ENCODE data around the gene MAFG. TPM values are rescaled to one million over a fixed set of nuclear protein-coding genes. Genes with fewer than 3 reads are reported as not detected.

Gene MAFG
- total and polyA plus RNA-seq, 2 of the 13 experiments (the other 11 are each of a cell fraction or from before 2014, with no cell fraction given), result 14.5 to 20.0 TPM

DNA sequence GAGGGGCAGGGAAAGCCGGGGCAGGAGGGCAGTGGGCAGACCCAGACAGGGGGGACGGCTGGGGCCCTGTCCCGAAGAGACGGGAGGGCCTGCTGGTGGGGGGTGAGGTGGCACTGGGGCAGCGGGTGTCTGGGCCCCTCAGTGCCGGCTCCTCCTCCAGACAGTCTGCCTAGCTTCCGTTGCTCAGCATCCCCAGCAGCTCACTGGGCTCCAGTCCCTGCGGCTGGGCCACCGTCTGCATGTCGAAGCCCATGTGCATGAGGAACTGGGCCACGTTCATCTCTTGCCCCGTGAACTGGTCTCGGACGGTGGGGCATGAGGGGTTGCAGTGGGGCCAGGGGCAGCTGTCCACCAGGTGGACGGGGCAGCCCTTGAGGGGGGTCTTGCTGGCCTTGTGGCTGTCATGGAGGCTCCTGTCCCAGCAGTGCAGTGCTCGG lies 25.3 kb upstream of the MAFG start (continued):
- TF ChIP-seq ZNF350 (CRISPR knock-in tag; IDR thresholded peaks at IDR 0.05; ENCODE audit: borderline replicate concordance, low read depth) (0 out of 2 replicates have a peak, but pooled peaks have one; percentile 40), POLR2G (IDR thresholded peaks at IDR 0.05; ENCODE audit: low read depth, low read length) (peak; percentile 71), ZNF746 (CRISPR knock-in tag; IDR thresholded peaks at IDR 0.05) (peak; percentile 58; the same call in 1 of the 2 replicates), TGIF2 (CRISPR knock-in tag; IDR thresholded peaks at IDR 0.05) (peak; percentile 66; the same call in 1 of the 2 replicates), KAT7 (CRISPR knock-in tag; IDR thresholded peaks at IDR 0.05; ENCODE audit: borderline replicate concordance) (no peak), ZNF891 (CRISPR knock-in tag; IDR thresholded peaks at IDR 0.05) (peak; percentile 66; the same call in 1 of the 2 replicates)
- TF ChIP-seq, protein P1, sequence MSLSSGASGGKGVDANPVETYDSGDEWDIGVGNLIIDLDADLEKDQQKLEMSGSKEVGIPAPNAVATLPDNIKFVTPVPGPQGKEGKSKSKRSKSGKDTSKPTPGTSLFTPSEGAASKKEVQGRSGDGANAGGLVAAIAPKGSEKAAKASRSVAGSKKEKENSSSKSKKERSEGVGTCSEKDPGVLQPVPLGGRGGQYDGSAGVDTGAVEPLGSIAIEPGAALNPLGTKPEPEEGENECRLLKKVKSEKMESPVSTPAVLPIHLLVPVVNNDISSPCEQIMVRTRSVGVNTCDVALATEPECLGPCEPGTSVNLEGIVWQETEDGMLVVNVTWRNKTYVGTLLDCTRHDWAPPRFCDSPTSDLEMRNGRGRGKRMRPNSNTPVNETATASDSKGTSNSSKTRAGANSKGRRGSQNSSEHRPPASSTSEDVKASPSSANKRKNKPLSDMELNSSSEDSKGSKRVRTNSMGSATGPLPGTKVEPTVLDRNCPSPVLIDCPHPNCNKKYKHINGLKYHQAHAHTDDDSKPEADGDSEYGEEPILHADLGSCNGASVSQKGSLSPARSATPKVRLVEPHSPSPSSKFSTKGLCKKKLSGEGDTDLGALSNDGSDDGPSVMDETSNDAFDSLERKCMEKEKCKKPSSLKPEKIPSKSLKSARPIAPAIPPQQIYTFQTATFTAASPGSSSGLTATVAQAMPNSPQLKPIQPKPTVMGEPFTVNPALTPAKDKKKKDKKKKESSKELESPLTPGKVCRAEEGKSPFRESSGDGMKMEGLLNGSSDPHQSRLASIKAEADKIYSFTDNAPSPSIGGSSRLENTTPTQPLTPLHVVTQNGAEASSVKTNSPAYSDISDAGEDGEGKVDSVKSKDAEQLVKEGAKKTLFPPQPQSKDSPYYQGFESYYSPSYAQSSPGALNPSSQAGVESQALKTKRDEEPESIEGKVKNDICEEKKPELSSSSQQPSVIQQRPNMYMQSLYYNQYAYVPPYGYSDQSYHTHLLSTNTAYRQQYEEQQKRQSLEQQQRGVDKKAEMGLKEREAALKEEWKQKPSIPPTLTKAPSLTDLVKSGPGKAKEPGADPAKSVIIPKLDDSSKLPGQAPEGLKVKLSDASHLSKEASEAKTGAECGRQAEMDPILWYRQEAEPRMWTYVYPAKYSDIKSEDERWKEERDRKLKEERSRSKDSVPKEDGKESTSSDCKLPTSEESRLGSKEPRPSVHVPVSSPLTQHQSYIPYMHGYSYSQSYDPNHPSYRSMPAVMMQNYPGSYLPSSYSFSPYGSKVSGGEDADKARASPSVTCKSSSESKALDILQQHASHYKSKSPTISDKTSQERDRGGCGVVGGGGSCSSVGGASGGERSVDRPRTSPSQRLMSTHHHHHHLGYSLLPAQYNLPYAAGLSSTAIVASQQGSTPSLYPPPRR (CRISPR knock-in tag; IDR thresholded peaks at IDR 0.05; ENCODE audit: borderline replicate concordance), result 0 out of 2 replicates have a peak, but pooled peaks have one; percentile 21
- TF ChIP-seq, protein P2, sequence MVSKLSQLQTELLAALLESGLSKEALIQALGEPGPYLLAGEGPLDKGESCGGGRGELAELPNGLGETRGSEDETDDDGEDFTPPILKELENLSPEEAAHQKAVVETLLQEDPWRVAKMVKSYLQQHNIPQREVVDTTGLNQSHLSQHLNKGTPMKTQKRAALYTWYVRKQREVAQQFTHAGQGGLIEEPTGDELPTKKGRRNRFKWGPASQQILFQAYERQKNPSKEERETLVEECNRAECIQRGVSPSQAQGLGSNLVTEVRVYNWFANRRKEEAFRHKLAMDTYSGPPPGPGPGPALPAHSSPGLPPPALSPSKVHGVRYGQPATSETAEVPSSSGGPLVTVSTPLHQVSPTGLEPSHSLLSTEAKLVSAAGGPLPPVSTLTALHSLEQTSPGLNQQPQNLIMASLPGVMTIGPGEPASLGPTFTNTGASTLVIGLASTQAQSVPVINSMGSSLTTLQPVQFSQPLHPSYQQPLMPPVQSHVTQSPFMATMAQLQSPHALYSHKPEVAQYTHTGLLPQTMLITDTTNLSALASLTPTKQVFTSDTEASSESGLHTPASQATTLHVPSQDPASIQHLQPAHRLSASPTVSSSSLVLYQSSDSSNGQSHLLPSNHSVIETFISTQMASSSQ (IDR thresholded peaks at IDR 0.05; ENCODE audit: low read depth), result no peak
- TF ChIP-seq, protein P2 (CRISPR knock-in tag; IDR thresholded peaks at IDR 0.05; ENCODE audit: borderline replicate concordance), result no peak
- TF ChIP-seq, protein P3, sequence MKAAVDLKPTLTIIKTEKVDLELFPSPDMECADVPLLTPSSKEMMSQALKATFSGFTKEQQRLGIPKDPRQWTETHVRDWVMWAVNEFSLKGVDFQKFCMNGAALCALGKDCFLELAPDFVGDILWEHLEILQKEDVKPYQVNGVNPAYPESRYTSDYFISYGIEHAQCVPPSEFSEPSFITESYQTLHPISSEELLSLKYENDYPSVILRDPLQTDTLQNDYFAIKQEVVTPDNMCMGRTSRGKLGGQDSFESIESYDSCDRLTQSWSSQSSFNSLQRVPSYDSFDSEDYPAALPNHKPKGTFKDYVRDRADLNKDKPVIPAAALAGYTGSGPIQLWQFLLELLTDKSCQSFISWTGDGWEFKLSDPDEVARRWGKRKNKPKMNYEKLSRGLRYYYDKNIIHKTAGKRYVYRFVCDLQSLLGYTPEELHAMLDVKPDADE (CRISPR knock-in tag; IDR thresholded peaks at IDR 0.05), result no peak
- TF ChIP-seq, protein P4, sequence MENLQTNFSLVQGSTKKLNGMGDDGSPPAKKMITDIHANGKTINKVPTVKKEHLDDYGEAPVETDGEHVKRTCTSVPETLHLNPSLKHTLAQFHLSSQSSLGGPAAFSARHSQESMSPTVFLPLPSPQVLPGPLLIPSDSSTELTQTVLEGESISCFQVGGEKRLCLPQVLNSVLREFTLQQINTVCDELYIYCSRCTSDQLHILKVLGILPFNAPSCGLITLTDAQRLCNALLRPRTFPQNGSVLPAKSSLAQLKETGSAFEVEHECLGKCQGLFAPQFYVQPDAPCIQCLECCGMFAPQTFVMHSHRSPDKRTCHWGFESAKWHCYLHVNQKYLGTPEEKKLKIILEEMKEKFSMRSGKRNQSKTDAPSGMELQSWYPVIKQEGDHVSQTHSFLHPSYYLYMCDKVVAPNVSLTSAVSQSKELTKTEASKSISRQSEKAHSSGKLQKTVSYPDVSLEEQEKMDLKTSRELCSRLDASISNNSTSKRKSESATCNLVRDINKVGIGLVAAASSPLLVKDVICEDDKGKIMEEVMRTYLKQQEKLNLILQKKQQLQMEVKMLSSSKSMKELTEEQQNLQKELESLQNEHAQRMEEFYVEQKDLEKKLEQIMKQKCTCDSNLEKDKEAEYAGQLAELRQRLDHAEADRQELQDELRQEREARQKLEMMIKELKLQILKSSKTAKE (CRISPR knock-in tag; IDR thresholded peaks at IDR 0.05; ENCODE audit: borderline replicate concordance), result 0 out of 2 replicates have a peak, but pooled peaks have one; percentile 33
- TF ChIP-seq, protein P5, sequence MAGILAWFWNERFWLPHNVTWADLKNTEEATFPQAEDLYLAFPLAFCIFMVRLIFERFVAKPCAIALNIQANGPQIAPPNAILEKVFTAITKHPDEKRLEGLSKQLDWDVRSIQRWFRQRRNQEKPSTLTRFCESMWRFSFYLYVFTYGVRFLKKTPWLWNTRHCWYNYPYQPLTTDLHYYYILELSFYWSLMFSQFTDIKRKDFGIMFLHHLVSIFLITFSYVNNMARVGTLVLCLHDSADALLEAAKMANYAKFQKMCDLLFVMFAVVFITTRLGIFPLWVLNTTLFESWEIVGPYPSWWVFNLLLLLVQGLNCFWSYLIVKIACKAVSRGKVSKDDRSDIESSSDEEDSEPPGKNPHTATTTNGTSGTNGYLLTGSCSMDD (CRISPR knock-in tag; IDR thresholded peaks at IDR 0.05), result no peak

Data from HepG2 (cell line).